ENCODE results near the gene AIG1. TPM values are rescaled to one million over a fixed set of nuclear protein-coding genes. Genes with fewer than 3 reads are reported as not detected.

Gene AIG1
- polyA plus RNA-seq, 1 of the 3 experiments (the other 2 are of a cell fraction) = 36.8 TPM

DNA sequence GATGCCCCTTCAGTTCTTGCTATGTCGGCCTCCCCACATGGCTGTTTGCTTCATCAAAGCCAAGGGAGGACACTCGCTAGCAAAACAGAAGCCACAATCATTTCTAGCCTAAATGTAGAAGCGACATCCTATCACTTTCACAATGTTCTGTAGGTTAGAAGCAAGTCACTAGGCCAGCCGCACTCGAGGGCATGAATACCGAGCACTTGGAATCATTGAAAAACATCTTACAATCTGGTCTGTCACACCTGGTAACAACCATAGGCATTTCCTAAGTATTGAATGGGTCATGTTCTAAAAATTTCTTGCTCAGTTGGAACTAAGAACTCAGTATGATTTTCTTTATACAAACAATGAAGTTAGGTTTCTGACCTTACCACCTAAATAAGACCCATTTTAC, 192.3 kb downstream of the AIG1 start (continued):
- TF ChIP-seq SIN3A (IDR thresholded peaks at IDR 0.05; ENCODE audit: borderline replicate concordance, low read depth, low read length) (no peak), ELF1 (IDR thresholded peaks at IDR 0.05) (no peak), POLR2AphosphoS5 (IDR thresholded peaks at IDR 0.05; ENCODE audit: low read depth, low read length) (no peak)
- TF ChIP-seq, protein P1, sequence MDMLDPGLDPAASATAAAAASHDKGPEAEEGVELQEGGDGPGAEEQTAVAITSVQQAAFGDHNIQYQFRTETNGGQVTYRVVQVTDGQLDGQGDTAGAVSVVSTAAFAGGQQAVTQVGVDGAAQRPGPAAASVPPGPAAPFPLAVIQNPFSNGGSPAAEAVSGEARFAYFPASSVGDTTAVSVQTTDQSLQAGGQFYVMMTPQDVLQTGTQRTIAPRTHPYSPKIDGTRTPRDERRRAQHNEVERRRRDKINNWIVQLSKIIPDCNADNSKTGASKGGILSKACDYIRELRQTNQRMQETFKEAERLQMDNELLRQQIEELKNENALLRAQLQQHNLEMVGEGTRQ (IDR thresholded peaks at IDR 0.05; ENCODE audit: borderline replicate concordance, low read depth, low read length) = no peak

DNA sequence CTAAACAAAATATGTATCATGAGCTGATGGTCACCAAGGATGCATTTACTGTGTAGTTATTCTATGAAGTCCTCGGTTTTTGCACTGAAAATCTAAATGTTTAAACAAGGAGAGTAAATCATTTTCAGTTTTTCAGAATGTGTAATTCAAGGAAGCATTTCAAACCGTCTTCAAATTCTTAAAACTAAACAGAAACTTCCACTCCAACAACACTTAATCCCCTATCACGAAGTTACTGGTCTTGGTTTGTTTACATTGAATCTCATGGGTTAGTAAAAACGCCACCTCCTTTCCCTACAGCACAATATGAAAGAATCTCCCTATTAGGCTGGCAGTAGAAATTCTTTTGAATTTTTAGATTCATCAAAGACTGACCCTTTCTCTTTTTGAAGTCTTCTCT, 192.9 kb downstream of the AIG1 start:
- ChIA-PET CTCF (no interaction called here), POLR2A (no interaction called here)
- no peak for TF ChIP-seq FOXJ3 (CRISPR knock-in tag; IDR thresholded peaks at IDR 0.05)
- TF ChIP-seq, protein P2, sequence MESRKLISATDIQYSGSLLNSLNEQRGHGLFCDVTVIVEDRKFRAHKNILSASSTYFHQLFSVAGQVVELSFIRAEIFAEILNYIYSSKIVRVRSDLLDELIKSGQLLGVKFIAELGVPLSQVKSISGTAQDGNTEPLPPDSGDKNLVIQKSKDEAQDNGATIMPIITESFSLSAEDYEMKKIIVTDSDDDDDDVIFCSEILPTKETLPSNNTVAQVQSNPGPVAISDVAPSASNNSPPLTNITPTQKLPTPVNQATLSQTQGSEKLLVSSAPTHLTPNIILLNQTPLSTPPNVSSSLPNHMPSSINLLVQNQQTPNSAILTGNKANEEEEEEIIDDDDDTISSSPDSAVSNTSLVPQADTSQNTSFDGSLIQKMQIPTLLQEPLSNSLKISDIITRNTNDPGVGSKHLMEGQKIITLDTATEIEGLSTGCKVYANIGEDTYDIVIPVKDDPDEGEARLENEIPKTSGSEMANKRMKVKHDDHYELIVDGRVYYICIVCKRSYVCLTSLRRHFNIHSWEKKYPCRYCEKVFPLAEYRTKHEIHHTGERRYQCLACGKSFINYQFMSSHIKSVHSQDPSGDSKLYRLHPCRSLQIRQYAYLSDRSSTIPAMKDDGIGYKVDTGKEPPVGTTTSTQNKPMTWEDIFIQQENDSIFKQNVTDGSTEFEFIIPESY (IDR thresholded peaks at IDR 0.05; ENCODE audit: borderline replicate concordance, low read depth) = no peak
- Histone ChIP-seq H3K9ac (no peak overlapping the region), H3K4me1 (ENCODE audit: control insufficient read depth in 1 of 2, insufficient read depth in 2 of 2, low read depth in 1 of 2, low read length in 1 of 2) (no peaks in the 10 kb centered on the region), H3K36me3 (replicated peaks in 1 of 2; ENCODE audit: control insufficient read depth in 1 of 2, insufficient read depth in 2 of 2, low read length in 1 of 2) (no peaks in the 10 kb centered on the region), H3K27me3 (ENCODE audit: insufficient read depth) (no peaks in the 10 kb centered on the region), H3K27ac (ENCODE audit: low read depth in 2 of 2, low read length in 1 of 2) (no peak overlapping the region), H3K9me2 (no peaks in the 10 kb centered on the region), H3K9me3 (no peaks in the 10 kb centered on the region), H3K4me3 (ENCODE audit: low read depth in 2 of 2, low read length in 1 of 2) (no peak overlapping the region), H3K4me2 (no peak overlapping the region), H3K79me2 (ENCODE audit: insufficient read depth) (no peaks in the 10 kb centered on the region), H4K20me1 (ENCODE audit: insufficient read depth) (no peaks in the 10 kb centered on the region), H3F3A (replicated peaks; ENCODE audit: insufficient read depth) (no peaks in the 10 kb centered on the region), H2AFZ (ENCODE audit: low read depth) (no peak overlapping the region)
- 86% methylated on average over 4 of the region's 4 CpGs for WGBS (ENCODE audit: low lambda C conversion rate)
- no peak for DNase-seq

DNA sequence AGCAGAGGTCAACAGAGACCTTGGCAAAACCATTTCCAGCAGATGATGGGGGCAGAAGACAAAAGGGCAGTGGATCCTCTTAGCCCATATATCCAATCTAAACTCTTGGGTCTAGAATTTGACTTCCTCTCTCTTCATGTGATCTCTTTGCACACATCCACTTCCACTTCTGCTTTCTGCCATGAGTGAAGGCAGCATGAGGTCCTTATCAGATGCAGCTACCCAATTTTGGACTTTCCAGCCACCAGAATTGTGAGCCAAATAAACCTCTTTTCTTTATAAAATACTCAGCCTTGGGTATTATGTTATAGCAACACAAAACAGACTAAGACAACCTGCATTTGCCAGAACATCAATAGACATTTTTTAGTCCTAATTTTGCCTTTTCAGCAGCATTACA, 198.3 kb downstream of the AIG1 start:
- H3K4me1 ChIP-seq (ENCODE audit: control insufficient read depth in 1 of 2, insufficient read depth in 2 of 2, low read depth in 1 of 2, low read length in 1 of 2) = no peaks in the 10 kb centered on the region
- CTCF ChIA-PET = no interaction called here
- no peak for DNase-seq
- TF ChIP-seq MEF2A (IDR thresholded peaks at IDR 0.05; ENCODE audit: borderline replicate concordance, low read depth) (no peak), SMC3 (IDR thresholded peaks at IDR 0.05; ENCODE audit: low read depth, low read length) (no peak), RFX5 (IDR thresholded peaks at IDR 0.05; ENCODE audit: low read length) (no peak), TEAD4 (IDR thresholded peaks at IDR 0.05; ENCODE audit: borderline replicate concordance, insufficient read depth) (no peak), GABPA (IDR thresholded peaks at IDR 0.05; ENCODE audit: low read depth) (no peak), EZH2phosphoT487 (IDR thresholded peaks at IDR 0.05; ENCODE audit: borderline replicate concordance, low read depth) (no peak), TAF1 (IDR thresholded peaks at IDR 0.05; ENCODE audit: borderline replicate concordance, low read depth, low read length) (no peak), YY1 (IDR thresholded peaks at IDR 0.05; ENCODE audit: low read depth) (no peak), FOXJ3 (CRISPR knock-in tag; IDR thresholded peaks at IDR 0.05) (no peak), JUND (IDR thresholded peaks at IDR 0.05) (no peak), FOXM1 (IDR thresholded peaks at IDR 0.05; ENCODE audit: low read depth) (no peak), RAD21 (IDR thresholded peaks at IDR 0.05; ENCODE audit: low read length) (no peak), POLR2AphosphoS5 (IDR thresholded peaks at IDR 0.05; ENCODE audit: low read depth, low read length) (no peak), CHD2 (IDR thresholded peaks at IDR 0.05; ENCODE audit: low read length, partially characterized antibody) (no peak)
- TF ChIP-seq, protein P2 (IDR thresholded peaks at IDR 0.05; ENCODE audit: borderline replicate concordance, low read depth) = no peak
- TF ChIP-seq, protein P3, sequence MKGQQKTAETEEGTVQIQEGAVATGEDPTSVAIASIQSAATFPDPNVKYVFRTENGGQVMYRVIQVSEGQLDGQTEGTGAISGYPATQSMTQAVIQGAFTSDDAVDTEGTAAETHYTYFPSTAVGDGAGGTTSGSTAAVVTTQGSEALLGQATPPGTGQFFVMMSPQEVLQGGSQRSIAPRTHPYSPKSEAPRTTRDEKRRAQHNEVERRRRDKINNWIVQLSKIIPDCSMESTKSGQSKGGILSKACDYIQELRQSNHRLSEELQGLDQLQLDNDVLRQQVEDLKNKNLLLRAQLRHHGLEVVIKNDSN (IDR thresholded peaks at IDR 0.05; ENCODE audit: borderline replicate concordance, low read depth) = no peak
- TF ChIP-seq, protein P4, sequence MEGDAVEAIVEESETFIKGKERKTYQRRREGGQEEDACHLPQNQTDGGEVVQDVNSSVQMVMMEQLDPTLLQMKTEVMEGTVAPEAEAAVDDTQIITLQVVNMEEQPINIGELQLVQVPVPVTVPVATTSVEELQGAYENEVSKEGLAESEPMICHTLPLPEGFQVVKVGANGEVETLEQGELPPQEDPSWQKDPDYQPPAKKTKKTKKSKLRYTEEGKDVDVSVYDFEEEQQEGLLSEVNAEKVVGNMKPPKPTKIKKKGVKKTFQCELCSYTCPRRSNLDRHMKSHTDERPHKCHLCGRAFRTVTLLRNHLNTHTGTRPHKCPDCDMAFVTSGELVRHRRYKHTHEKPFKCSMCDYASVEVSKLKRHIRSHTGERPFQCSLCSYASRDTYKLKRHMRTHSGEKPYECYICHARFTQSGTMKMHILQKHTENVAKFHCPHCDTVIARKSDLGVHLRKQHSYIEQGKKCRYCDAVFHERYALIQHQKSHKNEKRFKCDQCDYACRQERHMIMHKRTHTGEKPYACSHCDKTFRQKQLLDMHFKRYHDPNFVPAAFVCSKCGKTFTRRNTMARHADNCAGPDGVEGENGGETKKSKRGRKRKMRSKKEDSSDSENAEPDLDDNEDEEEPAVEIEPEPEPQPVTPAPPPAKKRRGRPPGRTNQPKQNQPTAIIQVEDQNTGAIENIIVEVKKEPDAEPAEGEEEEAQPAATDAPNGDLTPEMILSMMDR (IDR thresholded peaks at IDR 0.05) = no peak

More for the DNA sequence above, 198.3 kb downstream of the AIG1 start:
- Histone ChIP-seq H3K4me2 (no peak overlapping the region), H3K9me2 (no peaks in the 10 kb centered on the region), H3K9ac (no peak overlapping the region), H3K9me3 (no peaks in the 10 kb centered on the region), H4K20me1 (ENCODE audit: insufficient read depth) (no peaks in the 10 kb centered on the region), H3K36me3 (replicated peaks in 1 of 2; ENCODE audit: control insufficient read depth in 1 of 2, insufficient read depth in 2 of 2, low read length in 1 of 2) (peaks cover 0 to 4% of the 10 kb centered on the region in 2 experiments), H3K4me3 (ENCODE audit: low read depth in 2 of 2, low read length in 1 of 2) (no peak overlapping the region), H2AFZ (ENCODE audit: low read depth) (no peak overlapping the region), H3K79me2 (ENCODE audit: insufficient read depth) (no peaks in the 10 kb centered on the region), H3F3A (replicated peaks; ENCODE audit: insufficient read depth) (no peaks in the 10 kb centered on the region), H3K27ac (ENCODE audit: low read depth in 2 of 2, low read length in 1 of 2) (no peak overlapping the region), H3K27me3 (ENCODE audit: insufficient read depth) (no peaks in the 10 kb centered on the region)
- POLR2A ChIA-PET = no interaction called here
